Uterus (tissue), 4 donors: ENCODE results near the gene ZNF429. TPM values are rescaled to one million over a fixed set of nuclear protein-coding genes. Genes with fewer than 3 reads are reported as not detected.

Experiments used
- DNase-seq, 2 donors: peaks; one replicate each; pipeline ENCODE4 v3.0.0-alpha.2; 2019 to 2020
- H3K27ac ChIP-seq, 2 donors: fragments of 200-600 bp; sonication (generic); 1 replicate in 1 of 2; 2 replicates in 1 of 2; pipeline ENCODE4 v1.5.1; 2016 to 2018
- H3K27me3 ChIP-seq, 2 donors: fragments of 200-600 bp; sonication (generic); one replicate each; pipeline ENCODE4 v1.5.1; 2018 to 2019; ENCODE audit warnings: control low read depth in 1 of 2
- H3K36me3 ChIP-seq, 2 donors: fragments of 200-600 bp; sonication (generic); one replicate each; pipeline ENCODE4 v1.5.1; 2019; ENCODE audit warnings: control low read depth in 1 of 2
- H3K4me1 ChIP-seq, 2 donors: fragments of 200-600 bp; sonication (generic); one replicate each; pipeline ENCODE4 v1.5.1; 2018 to 2019; ENCODE audit warnings: control low read depth in 1 of 2
- H3K4me3 ChIP-seq, 2 donors: fragments of 200-600 bp; sonication (generic); 1 replicate in 1 of 2; 2 replicates in 1 of 2; pipeline ENCODE4 v1.5.1; 2018 to 2019; ENCODE audit warnings: mild to moderate bottlenecking in 1 of 2
- H3K9me3 ChIP-seq, 2 donors: fragments of 200-600 bp; sonication (generic); one replicate each; pipeline ENCODE4 v1.5.1; 2019; ENCODE audit warnings: control low read depth in 1 of 2
- CTCF ChIP-seq, 4 experiments: fragments of 200-600 bp in 2 of 4; fragments of 450-650 bp in 2 of 4; sonication (generic) in 2 of 4; IDR thresholded peaks; one replicate each; pipeline ENCODE4 v1.5.1; 2016 to 2019; ENCODE audit warnings: antibody characterized with exemption in 4 of 4, mild to moderate bottlenecking in 2 of 4, moderate library complexity in 1 of 4
- POLR2A ChIP-seq, 2 donors: fragments of 450-650 bp; IDR thresholded peaks; one replicate each; pipeline ENCODE4 v1.6.1; 2016; ENCODE audit warnings: antibody characterized with exemption in 2 of 2, mild to moderate bottlenecking in 1 of 2, moderate library complexity in 1 of 2
- intact Hi-C: fragments of 100-400 bp; cut with DNase I; formaldehyde crosslinking; loops from one replicate; pipeline ENCODE4 v1.15.1; 2023; ENCODE audit warnings: low total_unique reads
- total RNA-seq, 4 donors: library from RNA; depleted of rRNA in 3 of 4; stranded (reverse); fragments of >200 nt in 3 of 4; gene quantifications; one replicate each; pipeline versions ENCODE4 v1.1.0 to v1.2.4, GENCODE V29; 2014 to 2023
- donor health status: DM: yes; HTN: yes; CAD: no.

The ZNF429 gene
- total RNA-seq, 4 donors from 2014 or later = 3.3 to 17.0 (median 15.9) TPM

GRCh38 chr19:21483589-21484170, 21.7 kb upstream of the ZNF429 start:
- no peak for TF ChIP-seq POLR2A (IDR thresholded peaks at IDR 0.05)
- TF ChIP-seq CTCF (IDR thresholded peaks at IDR 0.05) = peak; percentile 43 to 57 (median 53)
- intact Hi-C loops = no loop called here
- Histone ChIP-seq H3K27me3 (no peaks in the 10 kb centered on the region), H3K27ac (peak overlapping the region; percentile 28 to 50), H3K9me3 (no peaks in the 10 kb centered on the region), H3K36me3 (no peaks in the 10 kb centered on the region), H3K4me1 (no peaks in the 10 kb centered on the region), H3K4me3 (no peak overlapping the region)
- DNase-seq = peak; percentile 51 to 63

GRCh38 chr19:21484631-21485030, 20.8 kb upstream of the ZNF429 start:
- intact Hi-C loops = no loop called here
- no peaks in the 10 kb centered on the region for H3K36me3 ChIP-seq
- H3K27ac ChIP-seq = no peak overlapping the region

GRCh38 chr19:21485926-21486325, 19.5 kb upstream of the ZNF429 start:
- intact Hi-C loops = no loop called here
- H3K9me3 ChIP-seq = no peaks in the 10 kb centered on the region
- DNase-seq = no peak

More at GRCh38 chr19:21484631-21485030, 20.8 kb upstream of the ZNF429 start:
- no peaks in the 10 kb centered on the region for H3K27me3 ChIP-seq
- no peak for DNase-seq
- H3K4me1 ChIP-seq = no peaks in the 10 kb centered on the region
- TF ChIP-seq POLR2A (IDR thresholded peaks at IDR 0.05) (no peak), CTCF (IDR thresholded peaks at IDR 0.05) (no peak)
- H3K4me3 ChIP-seq = no peak overlapping the region
- H3K9me3 ChIP-seq = no peaks in the 10 kb centered on the region

GRCh38 chr19:21487969-21488368, 17.4 kb upstream of the ZNF429 start:
- H3K27me3 ChIP-seq = no peaks in the 10 kb centered on the region
- H3K4me3 ChIP-seq = no peak overlapping the region
- no peaks in the 10 kb centered on the region for H3K4me1 ChIP-seq
- H3K36me3 ChIP-seq = no peaks in the 10 kb centered on the region
- no peak for DNase-seq
- no peaks in the 10 kb centered on the region for H3K9me3 ChIP-seq
- intact Hi-C loops = no loop called here
- TF ChIP-seq POLR2A (IDR thresholded peaks at IDR 0.05) (no peak), CTCF (IDR thresholded peaks at IDR 0.05) (no peak)
- no peak overlapping the region for H3K27ac ChIP-seq

More at GRCh38 chr19:21485926-21486325, 19.5 kb upstream of the ZNF429 start:
- Histone ChIP-seq H3K36me3 (no peaks in the 10 kb centered on the region), H3K27ac (no peak overlapping the region), H3K4me3 (no peak overlapping the region), H3K4me1 (no peaks in the 10 kb centered on the region), H3K27me3 (no peaks in the 10 kb centered on the region)
- no peak for TF ChIP-seq CTCF (IDR thresholded peaks at IDR 0.05)
- TF ChIP-seq POLR2A (IDR thresholded peaks at IDR 0.05) = no peak

- no peaks in the 10 kb centered on the region for H3K9me3 ChIP-seq
- H3K27me3 ChIP-seq = no peaks in the 10 kb centered on the region
- no peak for DNase-seq
- H3K4me1 ChIP-seq = no peaks in the 10 kb centered on the region
- no peak overlapping the region for H3K4me3 ChIP-seq
- intact Hi-C loops = no loop called here
- H3K36me3 ChIP-seq = no peaks in the 10 kb centered on the region
- no peak for TF ChIP-seq POLR2A (IDR thresholded peaks at IDR 0.05)
- no peak for TF ChIP-seq CTCF (IDR thresholded peaks at IDR 0.05)
- no peak overlapping the region for H3K27ac ChIP-seq
These were observed 14.3 kb upstream of the ZNF429 start for GRCh38 chr19:21491146-21491545.
